ENCODE data around the gene DCP1B.

Gene DCP1B

GRCh38 chr12:2017546-2018337 is 13.5 kb upstream of the DCP1B start:
- DNase-seq (ENCODE audit: low read depth, low spot score), result no peak

GRCh38 chr12:2016862-2017545 is 12.7 kb upstream of the DCP1B start:
- DNase-seq (ENCODE audit: low read depth, low spot score), result no peak

- no peak for DNase-seq (ENCODE audit: low read depth, low spot score)
These were observed 10.0 kb upstream of the DCP1B start for GRCh38 chr12:2014231-2014630.

- no peak for DNase-seq (ENCODE audit: low read depth, low spot score)
These were observed 9.4 kb upstream of the DCP1B start for GRCh38 chr12:2013527-2014223.

GRCh38 chr12:2013086-2013485 is 8.8 kb upstream of the DCP1B start:
- DNase-seq (ENCODE audit: low read depth, low spot score), result no peak

GRCh38 chr12:2011643-2012607 is 7.7 kb upstream of the DCP1B start:
- no peak for DNase-seq (ENCODE audit: low read depth, low spot score)

GRCh38 chr12:2009623-2010022 is 5.4 kb upstream of the DCP1B start:
- no peak for DNase-seq (ENCODE audit: low read depth, low spot score)

GRCh38 chr12:2008677-2009076 is 4.4 kb upstream of the DCP1B start:
- DNase-seq (ENCODE audit: low read depth, low spot score), result no peak

- DNase-seq (ENCODE audit: low read depth, low spot score), result no peak
These were observed 563 bp downstream of the DCP1B start for GRCh38 chr12:2003676-2004112.

- DNase-seq (ENCODE audit: low read depth, low spot score), result no peak
These were observed 8.9 kb downstream of the DCP1B start for GRCh38 chr12:1995205-1995896.

- no peak for DNase-seq (ENCODE audit: low read depth, low spot score)
These were observed 9.7 kb downstream of the DCP1B start for GRCh38 chr12:1994429-1995143.

- DNase-seq (ENCODE audit: low read depth, low spot score), result no peak
These were observed 10.3 kb downstream of the DCP1B start for GRCh38 chr12:1993871-1994371.

- no peak for DNase-seq (ENCODE audit: low read depth, low spot score)
These were observed 10.9 kb downstream of the DCP1B start for GRCh38 chr12:1993341-1993740.

GRCh38 chr12:1992732-1993131 is 11.5 kb downstream of the DCP1B start:
- DNase-seq (ENCODE audit: low read depth, low spot score), result no peak

- DNase-seq (ENCODE audit: low read depth, low spot score), result no peak
These were observed 15.1 kb downstream of the DCP1B start for GRCh38 chr12:1989111-1989510.

- no peak for DNase-seq (ENCODE audit: low read depth, low spot score)
These were observed 19.5 kb downstream of the DCP1B start for GRCh38 chr12:1984759-1985158.

- no peak for DNase-seq (ENCODE audit: low read depth, low spot score)
These were observed 24.0 kb downstream of the DCP1B start for GRCh38 chr12:1980282-1980681.

- no peak for DNase-seq (ENCODE audit: low read depth, low spot score)
These were observed 26.0 kb downstream of the DCP1B start for GRCh38 chr12:1978078-1978862.

GRCh38 chr12:1977588-1977987 is 26.7 kb downstream of the DCP1B start:
- no peak for DNase-seq (ENCODE audit: low read depth, low spot score)
